ENCODE results near the gene GRIK4. TPM values are rescaled to one million over a fixed set of nuclear protein-coding genes. Genes with fewer than 3 reads are reported as not detected.

Gene GRIK4
- total RNA-seq, 2 experiments from 2014 or later, result not detected

DNA sequence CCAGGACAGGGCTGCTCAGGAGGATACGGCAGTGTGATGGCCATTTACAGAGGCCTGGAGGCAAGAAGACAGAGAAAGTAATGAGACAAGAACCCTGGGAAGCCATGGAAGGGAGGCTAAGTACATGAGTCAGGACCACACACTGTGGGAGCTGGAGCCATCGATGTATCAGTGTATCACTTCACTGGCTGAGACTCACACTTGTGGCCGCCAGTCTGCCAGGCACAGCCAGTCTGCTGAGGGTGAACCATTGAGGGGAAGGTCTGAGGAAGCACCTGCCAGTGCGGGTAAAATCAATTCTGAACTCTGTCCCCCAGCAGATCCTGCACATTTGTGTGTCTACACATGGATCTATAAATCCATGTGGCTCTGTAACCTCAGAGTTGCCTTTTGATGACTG, 195.6 kb downstream of the GRIK4 start:
- no peaks in the 10 kb centered on the region for H3K36me3 Mint-ChIP-seq (ENCODE audit: low read depth)
- DNase-seq, result no peak
- no peak overlapping the region for H3K27ac Mint-ChIP-seq
- peaks cover 8% of the 10 kb centered on the region for H3K9me3 Mint-ChIP-seq
- no peaks in the 10 kb centered on the region for H3K4me1 Mint-ChIP-seq (ENCODE audit: low read depth)
- POLR2A ChIA-PET, result no interaction called here
- ATAC-seq, result no peak
- TF ChIP-seq, protein P1, sequence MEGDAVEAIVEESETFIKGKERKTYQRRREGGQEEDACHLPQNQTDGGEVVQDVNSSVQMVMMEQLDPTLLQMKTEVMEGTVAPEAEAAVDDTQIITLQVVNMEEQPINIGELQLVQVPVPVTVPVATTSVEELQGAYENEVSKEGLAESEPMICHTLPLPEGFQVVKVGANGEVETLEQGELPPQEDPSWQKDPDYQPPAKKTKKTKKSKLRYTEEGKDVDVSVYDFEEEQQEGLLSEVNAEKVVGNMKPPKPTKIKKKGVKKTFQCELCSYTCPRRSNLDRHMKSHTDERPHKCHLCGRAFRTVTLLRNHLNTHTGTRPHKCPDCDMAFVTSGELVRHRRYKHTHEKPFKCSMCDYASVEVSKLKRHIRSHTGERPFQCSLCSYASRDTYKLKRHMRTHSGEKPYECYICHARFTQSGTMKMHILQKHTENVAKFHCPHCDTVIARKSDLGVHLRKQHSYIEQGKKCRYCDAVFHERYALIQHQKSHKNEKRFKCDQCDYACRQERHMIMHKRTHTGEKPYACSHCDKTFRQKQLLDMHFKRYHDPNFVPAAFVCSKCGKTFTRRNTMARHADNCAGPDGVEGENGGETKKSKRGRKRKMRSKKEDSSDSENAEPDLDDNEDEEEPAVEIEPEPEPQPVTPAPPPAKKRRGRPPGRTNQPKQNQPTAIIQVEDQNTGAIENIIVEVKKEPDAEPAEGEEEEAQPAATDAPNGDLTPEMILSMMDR (IDR thresholded peaks at IDR 0.05), result no peak
- CTCF ChIA-PET, result interaction anchor here (2.1 kb wide), 1 partner anchor 22 kb away, joined by 5 read pairs; no protein-coding TSS in a partner anchor
- H3K4me3 Mint-ChIP-seq, result no peak overlapping the region
- intact Hi-C loops (cut with micrococcal nuclease), result no loop called here
- peaks cover 6% of the 10 kb centered on the region for H3K27me3 Mint-ChIP-seq

DNA sequence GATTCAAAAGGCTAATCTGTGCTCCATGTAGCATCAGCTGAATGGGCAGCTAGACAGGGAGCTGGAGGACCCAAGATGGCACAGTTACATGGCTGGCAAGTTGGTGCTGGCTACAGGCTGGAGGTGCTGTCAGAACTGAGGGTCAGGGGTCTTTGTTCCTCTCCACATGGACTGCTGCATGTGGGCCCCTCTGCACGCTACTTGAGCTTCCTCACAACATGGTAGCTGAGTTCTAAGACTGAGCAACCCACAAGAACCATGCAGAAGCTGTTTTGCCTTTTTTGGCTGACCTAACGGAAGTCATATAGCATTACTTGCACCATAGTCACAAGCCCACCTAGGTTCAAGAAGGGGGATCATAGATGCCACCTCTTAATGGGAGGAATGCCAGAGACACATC, 196.1 kb downstream of the GRIK4 start:
- H3K27ac Mint-ChIP-seq, result no peak overlapping the region
- peaks cover 3% of the 10 kb centered on the region for H3K27me3 Mint-ChIP-seq
- no peaks in the 10 kb centered on the region for H3K36me3 Mint-ChIP-seq (ENCODE audit: low read depth)
- ChIA-PET POLR2A (no interaction called here), CTCF (interaction anchor here (2.1 kb wide), 1 partner anchor 23 kb away, joined by 5 read pairs; no protein-coding TSS in a partner anchor)
- DNase-seq, result no peak
- no peak for ATAC-seq
- no peaks in the 10 kb centered on the region for H3K4me1 Mint-ChIP-seq (ENCODE audit: low read depth)
- no peak overlapping the region for H3K4me3 Mint-ChIP-seq
- TF ChIP-seq, protein P1 (IDR thresholded peaks at IDR 0.05), result no peak
- intact Hi-C loops (cut with micrococcal nuclease), result no loop called here
- peaks cover 8% of the 10 kb centered on the region for H3K9me3 Mint-ChIP-seq

DNA sequence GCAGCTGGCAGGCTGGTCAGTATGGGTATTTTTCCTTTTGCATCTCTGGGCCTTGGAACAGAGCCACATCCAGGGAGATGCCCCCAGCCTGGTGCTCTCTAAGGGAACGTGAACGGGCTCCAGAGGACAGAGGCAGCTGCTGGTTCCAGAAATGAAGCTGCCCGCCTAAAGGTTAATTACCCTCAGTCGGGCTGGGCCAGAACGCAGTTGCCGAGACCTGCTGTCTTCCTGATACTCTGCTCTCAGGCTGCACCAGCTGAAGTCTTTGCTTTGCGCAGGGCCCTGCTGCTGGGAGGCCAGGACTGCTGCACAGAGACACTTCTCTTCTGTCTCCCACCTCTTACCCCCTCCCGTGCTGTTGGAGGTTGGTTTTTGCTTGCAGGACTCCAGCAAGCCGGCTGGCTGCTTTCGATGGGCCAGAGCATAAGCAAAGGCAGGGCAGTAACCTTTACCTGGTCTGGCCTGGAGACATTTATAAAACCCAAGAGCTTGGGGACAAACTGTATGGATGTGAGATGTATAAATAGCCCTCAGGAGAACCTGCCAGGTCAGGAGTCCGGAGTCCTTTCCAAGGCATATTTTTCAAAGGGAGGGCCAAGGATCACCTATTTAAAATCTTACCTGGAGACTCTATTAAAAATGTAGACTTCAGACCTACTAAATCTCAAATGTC, 197.1 kb downstream of the GRIK4 start:
- H3K9me3 Mint-ChIP-seq, result peaks cover 8% of the 10 kb centered on the region
- H3K27me3 Mint-ChIP-seq, result peaks cover 3% of the 10 kb centered on the region
- POLR2A ChIA-PET, result no interaction called here
- H3K4me1 Mint-ChIP-seq (ENCODE audit: low read depth), result no peaks in the 10 kb centered on the region
- no peak overlapping the region for H3K4me3 Mint-ChIP-seq
- intact Hi-C loops (cut with micrococcal nuclease), result no loop called here
- CTCF ChIA-PET, result interaction anchor here (2.1 kb wide), 1 partner anchor 24 kb away, joined by 5 read pairs; no protein-coding TSS in a partner anchor
- ATAC-seq, result no peak
- no peaks in the 10 kb centered on the region for H3K36me3 Mint-ChIP-seq (ENCODE audit: low read depth)
- TF ChIP-seq, protein P1 (IDR thresholded peaks at IDR 0.05), result no peak
- DNase-seq, result no peak
- no peak overlapping the region for H3K27ac Mint-ChIP-seq

DNA sequence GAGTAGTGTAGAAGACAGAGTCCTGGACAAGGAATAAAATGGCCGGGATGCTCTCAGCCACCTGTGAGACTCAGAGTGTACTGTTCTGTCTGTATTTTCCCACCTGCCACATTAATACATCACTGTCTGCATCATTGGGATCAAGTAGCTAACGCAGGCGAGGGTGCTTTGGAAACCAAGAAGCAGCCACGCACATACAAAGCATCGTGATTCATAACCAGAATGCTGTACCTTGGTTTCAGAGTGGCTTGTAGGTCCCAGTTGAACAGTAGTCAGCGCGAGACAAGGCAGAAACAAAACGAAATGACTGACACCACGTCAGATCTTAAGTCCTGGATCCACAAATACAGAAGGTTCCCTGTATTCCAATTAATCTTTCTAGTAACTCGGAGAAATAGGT, 198.3 kb downstream of the GRIK4 start:
- H3K4me3 Mint-ChIP-seq, result no peak overlapping the region
- no peaks in the 10 kb centered on the region for H3K36me3 Mint-ChIP-seq (ENCODE audit: low read depth)
- TF ChIP-seq, protein P1 (IDR thresholded peaks at IDR 0.05), result no peak
- no peaks in the 10 kb centered on the region for H3K4me1 Mint-ChIP-seq (ENCODE audit: low read depth)
- ChIA-PET CTCF (no interaction called here), POLR2A (no interaction called here)
- intact Hi-C loops (cut with micrococcal nuclease), result no loop called here
- H3K27ac Mint-ChIP-seq, result no peak overlapping the region
- H3K9me3 Mint-ChIP-seq, result peaks cover 7% of the 10 kb centered on the region
- DNase-seq (no peak), ATAC-seq (no peak)
- peaks cover 3% of the 10 kb centered on the region for H3K27me3 Mint-ChIP-seq

DNA sequence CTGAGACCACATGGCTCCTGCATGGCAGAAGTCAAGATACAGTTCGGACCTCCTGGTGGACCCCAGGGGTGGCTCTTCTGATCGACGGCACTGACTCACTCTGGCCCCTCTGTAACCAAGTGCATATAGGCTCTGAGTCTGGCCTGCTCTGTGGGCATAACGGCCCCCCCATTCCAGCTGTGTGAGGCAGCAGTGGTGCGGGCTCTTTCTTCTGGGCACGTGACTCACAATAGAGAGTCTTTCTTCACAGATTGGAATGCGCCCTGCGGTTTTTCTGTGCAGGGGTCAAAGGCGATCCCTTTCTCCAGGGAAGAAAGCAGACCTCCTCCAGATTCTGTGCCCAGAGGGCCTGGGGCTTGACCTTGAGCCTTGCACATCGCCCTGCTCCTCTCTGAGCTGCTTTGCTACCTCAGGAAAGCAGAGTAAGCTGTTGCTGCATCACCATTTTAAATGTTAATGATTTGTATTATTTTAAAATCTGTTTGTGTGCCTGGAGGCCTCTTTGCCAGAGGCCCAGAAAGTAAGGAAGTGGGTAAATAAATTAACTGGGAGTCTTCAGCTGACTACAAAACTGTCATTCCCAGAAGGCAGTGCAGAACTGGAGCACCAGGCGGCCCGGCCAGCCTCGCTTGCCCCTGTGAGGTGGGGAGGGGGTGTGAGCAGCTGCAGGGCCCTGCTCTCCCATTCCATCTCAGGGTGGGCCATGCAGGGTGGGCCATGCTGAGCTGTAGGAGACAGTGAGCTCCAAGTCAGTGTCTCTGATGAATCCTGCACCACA, 199.0 kb downstream of the GRIK4 start:
- ChIA-PET CTCF (no interaction called here), POLR2A (no interaction called here)
- H3K9me3 Mint-ChIP-seq, result peaks cover 7% of the 10 kb centered on the region
- H3K4me3 Mint-ChIP-seq, result no peak overlapping the region
- peaks cover 5% of the 10 kb centered on the region for H3K27me3 Mint-ChIP-seq
- intact Hi-C loops (cut with micrococcal nuclease), result no loop called here
- H3K27ac Mint-ChIP-seq, result no peak overlapping the region
- DNase-seq, result no peak
- no peaks in the 10 kb centered on the region for H3K4me1 Mint-ChIP-seq (ENCODE audit: low read depth)
- no peaks in the 10 kb centered on the region for H3K36me3 Mint-ChIP-seq (ENCODE audit: low read depth)
- TF ChIP-seq, protein P1 (IDR thresholded peaks at IDR 0.05), result no peak
- ATAC-seq, result no peak
